ENCODE data around the gene CEP128.

GRCh38 chr14:80618751-80619329 is 322.7 kb downstream of the CEP128 start:
- TF ChIP-seq CTCF (optimal IDR thresholded peaks at IDR 0.05 in 1 of 3, IDR thresholded peaks at IDR 0.05 in 1 of 3, conservative IDR thresholded peaks at IDR 0.05 in 1 of 3; ENCODE audit: extremely low read depth in 1 of 3, insufficient read depth in 2 of 3, low read length in 3 of 3) (no peak), EZH2 (IDR thresholded peaks at IDR 0.05; ENCODE audit: low read length) (no peak)
